Ascending aorta (tissue), 2 donors: Measurements from ENCODE around the gene PCDHGA1. TPM values are rescaled to one million over a fixed set of nuclear protein-coding genes. Genes with fewer than 3 reads are reported as not detected.

Experiments
- DNase-seq, 2 donors: peaks; one replicate each; pipeline ENCODE4 v3.0.0-alpha.2; 2019; ENCODE audit warnings: low spot score in 2 of 2
- H3K27ac ChIP-seq, 2 donors: fragments of 200-600 bp; sonication (generic); one replicate each; pipeline ENCODE4 v1.5.1; 2016 to 2017; ENCODE audit warnings: mild to moderate bottlenecking in 1 of 2
- H3K27me3 ChIP-seq: fragments of 200-600 bp; sonication (generic); one replicate; pipeline ENCODE4 v1.5.1; 2017
- H3K36me3 ChIP-seq, 2 donors: fragments of 200-600 bp; sonication (generic); one replicate each; pipeline ENCODE4 v1.5.1; 2016
- H3K4me1 ChIP-seq, 2 donors: fragments of 200-600 bp; sonication (generic); one replicate each; pipeline ENCODE4 v1.5.1; 2016 to 2017; ENCODE audit warnings: mild to moderate bottlenecking in 1 of 2
- H3K4me3 ChIP-seq, 2 donors: fragments of 200-600 bp; sonication (generic); one replicate each; pipeline ENCODE4 v1.5.1; 2016 to 2017; ENCODE audit warnings: mild to moderate bottlenecking in 1 of 2
- H3K9me3 ChIP-seq, 2 donors: fragments of 200-600 bp; sonication (generic); one replicate each; pipeline ENCODE4 v1.5.1; 2016
- CTCF ChIP-seq, 3 experiments: fragments of 200-600 bp in 2 of 3; fragments of 450-650 bp in 1 of 3; sonication (generic) in 2 of 3; IDR thresholded peaks; one replicate each; pipeline ENCODE4 v1.5.1; 2016 to 2019; ENCODE audit warnings: antibody characterized with exemption in 3 of 3, mild to moderate bottlenecking in 1 of 3, moderate library complexity in 1 of 3
- intact Hi-C: fragments of 100-400 bp; cut with DNase I; formaldehyde crosslinking; loops from one replicate; pipeline ENCODE4 v1.15.1; 2023
- total RNA-seq: library from RNA; depleted of rRNA; stranded (reverse); fragments of >200 nt; gene quantifications from one replicate; pipeline ENCODE4 v1.1.0, GENCODE V29; 2016

PCDHGA1 gene
- total RNA-seq, 1 donor from 2014 or later, result not detected

DNA sequence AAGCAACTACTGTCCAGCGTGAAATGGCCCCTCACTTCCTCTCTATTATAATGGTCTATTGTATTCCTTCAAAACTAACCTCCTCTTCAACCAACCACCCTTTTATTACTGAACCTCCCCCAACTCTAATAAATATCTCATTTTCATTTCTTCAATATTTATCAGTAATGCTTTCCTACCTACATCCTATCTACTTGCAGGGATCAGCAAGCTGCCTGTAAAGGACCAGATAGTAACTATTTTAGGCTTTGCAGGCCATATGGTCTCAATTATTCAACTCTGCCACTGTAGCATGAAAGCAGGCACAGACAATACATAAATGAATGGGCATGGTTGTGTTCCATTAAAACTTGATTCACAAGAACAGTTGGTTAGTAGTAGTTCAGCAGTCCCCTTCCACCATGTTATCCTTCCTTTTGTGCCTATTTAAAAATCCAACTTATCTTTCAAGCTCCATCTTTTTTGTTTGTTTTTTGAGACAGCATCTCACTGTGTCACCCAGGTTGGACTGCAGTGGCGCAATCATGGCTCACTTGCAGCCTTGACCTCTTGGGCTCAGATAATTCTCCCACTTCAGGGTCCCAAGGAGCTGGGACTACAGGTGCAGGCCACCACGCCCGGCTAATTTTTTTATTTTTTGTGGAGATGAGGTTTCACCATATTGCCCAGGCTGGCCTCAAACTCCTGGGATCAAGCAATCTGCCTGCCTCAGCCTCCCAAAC, 204.3 kb downstream of the PCDHGA1 start:
- intact Hi-C loops, result no loop called here
- no peak overlapping the region for H3K27ac ChIP-seq
- no peaks in the 10 kb centered on the region for H3K27me3 ChIP-seq
- H3K4me3 ChIP-seq, result no peak overlapping the region
- H3K36me3 ChIP-seq, result peaks cover 6 to 18% of the 10 kb centered on the region in 2 donors
- no peaks in the 10 kb centered on the region for H3K9me3 ChIP-seq
- DNase-seq, result no peak
- H3K4me1 ChIP-seq, result peaks cover 0 to 3% of the 10 kb centered on the region in 2 donors
- no peak for TF ChIP-seq CTCF (IDR thresholded peaks at IDR 0.05)

DNA sequence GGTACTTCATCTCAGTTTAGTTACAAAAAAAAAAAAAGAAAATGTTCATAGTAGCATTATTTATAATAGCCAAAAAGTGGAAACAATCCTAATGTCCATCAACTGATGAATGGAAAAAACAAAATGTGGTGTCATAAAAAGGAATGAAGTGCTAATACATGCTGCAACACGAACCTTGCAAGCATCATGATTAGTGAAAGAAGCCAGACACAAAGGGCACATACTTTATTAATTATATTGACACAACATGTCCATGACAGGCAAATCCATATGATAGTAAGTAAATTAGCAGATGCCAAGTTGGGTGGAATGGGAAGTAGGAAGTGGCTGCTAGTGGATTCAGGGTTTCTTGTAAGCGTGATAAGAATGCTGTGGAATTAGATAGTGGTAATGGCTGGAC, 212.7 kb downstream of the PCDHGA1 start:
- Histone ChIP-seq H3K27ac (no peak overlapping the region), H3K4me3 (no peak overlapping the region), H3K36me3 (peaks cover 20 to 36% of the 10 kb centered on the region in 2 donors), H3K9me3 (peaks cover 14 to 21% of the 10 kb centered on the region in 2 donors), H3K4me1 (no peaks in the 10 kb centered on the region), H3K27me3 (no peaks in the 10 kb centered on the region)
- intact Hi-C loops, result no loop called here
- DNase-seq, result no peak
- TF ChIP-seq CTCF (IDR thresholded peaks at IDR 0.05), result no peak

DNA sequence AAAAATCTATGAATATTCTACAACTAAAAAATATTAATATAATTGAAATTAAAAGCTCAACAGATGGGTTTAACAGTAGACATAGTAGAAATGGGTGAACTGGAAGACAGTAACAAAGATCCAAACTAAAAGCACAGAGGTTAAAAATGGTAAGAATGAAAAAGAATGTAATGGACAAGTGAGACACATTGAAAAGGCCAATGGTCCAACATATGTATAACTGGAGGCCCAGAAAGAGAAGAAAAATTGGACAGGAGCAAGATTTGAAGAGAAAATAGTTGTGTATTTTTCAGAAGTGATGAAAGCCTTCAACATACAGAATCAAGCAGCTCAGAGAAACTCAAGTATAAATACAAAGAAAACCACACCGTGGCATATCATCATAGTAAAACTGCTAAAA, 217.2 kb downstream of the PCDHGA1 start:
- Histone ChIP-seq H3K4me3 (no peak overlapping the region), H3K27ac (no peak overlapping the region), H3K4me1 (no peaks in the 10 kb centered on the region), H3K36me3 (peaks cover 25 to 48% of the 10 kb centered on the region in 2 donors), H3K9me3 (peaks cover 16 to 25% of the 10 kb centered on the region in 2 donors), H3K27me3 (no peaks in the 10 kb centered on the region)
- no peak for DNase-seq
- no peak for TF ChIP-seq CTCF (IDR thresholded peaks at IDR 0.05)
- intact Hi-C loops, result no loop called here

- DNase-seq, result no peak
- no peak overlapping the region for H3K27ac ChIP-seq
- no peak for TF ChIP-seq CTCF (IDR thresholded peaks at IDR 0.05)
Measured at GRCh38 chr5:141547921-141548320, 217.6 kb downstream of the PCDHGA1 start.

DNA sequence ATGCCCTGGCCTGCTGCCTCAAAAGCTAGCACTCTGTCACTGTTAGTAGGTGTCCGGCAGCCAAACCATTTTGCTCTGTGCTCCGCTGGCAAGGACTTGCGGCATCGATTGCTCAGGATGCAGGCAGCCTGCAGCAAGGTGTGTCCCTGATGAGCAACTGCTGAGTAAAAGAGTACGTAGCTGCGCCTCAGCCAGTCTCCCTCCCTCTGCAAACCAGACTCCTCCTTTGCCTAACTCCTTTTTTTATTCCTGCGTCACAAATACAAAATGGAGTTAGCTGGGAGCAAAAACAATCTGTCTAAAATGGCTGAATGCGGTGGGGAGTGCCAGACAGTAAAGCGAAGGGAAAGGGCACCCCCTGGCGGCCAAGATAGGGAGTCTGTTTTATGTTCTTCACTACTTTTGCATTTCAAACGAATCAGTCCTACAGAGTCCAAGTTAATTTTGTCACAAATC, 227.4 kb downstream of the PCDHGA1 start:
- no peaks in the 10 kb centered on the region for H3K27me3 ChIP-seq
- peak; percentile 63 to 92 for DNase-seq
- H3K4me1 ChIP-seq, result peaks cover 6 to 30% of the 10 kb centered on the region in 2 donors
- intact Hi-C loops, result loop anchor here (1.0 to 2.0 kb wide), 4 partner anchors 28 to 375 kb away; partner anchors contain the start of genes PCDHB16, PCDHGC3 and TAF7
- TF ChIP-seq CTCF (IDR thresholded peaks at IDR 0.05), result peak; percentile 70 to 74 (median 73)
- peak overlapping the region; percentile 83 to 86 for H3K27ac ChIP-seq
- no peaks in the 10 kb centered on the region for H3K9me3 ChIP-seq
- H3K4me3 ChIP-seq, result peak overlapping the region; percentile 0 to 38
- H3K36me3 ChIP-seq, result peaks cover 9 to 13% of the 10 kb centered on the region in 2 donors

More at GRCh38 chr5:141547921-141548320, 217.6 kb downstream of the PCDHGA1 start:
- Histone ChIP-seq H3K4me1 (no peaks in the 10 kb centered on the region), H3K36me3 (peaks cover 25 to 49% of the 10 kb centered on the region in 2 donors), H3K9me3 (peaks cover 16 to 25% of the 10 kb centered on the region in 2 donors), H3K4me3 (no peak overlapping the region), H3K27me3 (no peaks in the 10 kb centered on the region)
- intact Hi-C loops, result no loop called here
